ENCODE results near the gene ZDHHC7.

DNA sequence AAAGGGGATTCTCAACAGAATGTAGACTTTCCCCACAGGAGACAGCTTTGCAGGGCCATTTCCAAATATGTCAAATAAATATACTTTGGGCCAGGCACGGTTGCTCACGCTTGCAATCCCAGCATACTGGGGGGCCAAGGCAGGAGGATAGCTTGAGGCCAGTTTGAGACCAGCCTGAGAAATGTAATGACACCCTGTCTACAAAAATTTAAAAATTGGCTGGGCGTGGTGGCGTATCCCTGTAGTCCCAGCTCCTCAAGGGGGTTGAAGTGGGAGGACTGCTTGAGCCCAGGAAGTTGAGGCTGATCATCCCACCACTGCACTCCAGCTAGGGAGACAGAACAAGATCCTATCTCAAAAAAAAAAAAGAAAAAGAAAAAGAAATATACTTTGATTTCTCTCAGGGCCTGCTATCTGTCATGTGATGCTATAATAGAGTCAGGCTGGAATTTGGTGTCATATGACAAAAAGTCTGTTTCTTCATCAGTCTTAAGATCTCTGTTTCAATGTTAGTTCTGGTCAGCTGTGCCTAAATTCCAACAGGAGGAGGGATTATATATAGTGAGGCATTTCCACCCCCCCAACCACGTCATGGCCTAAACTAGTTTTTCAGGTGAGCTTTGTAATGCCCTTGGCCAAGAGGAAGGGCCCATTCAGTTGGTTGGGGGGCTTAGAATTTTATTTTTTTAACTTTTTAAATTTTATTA, 4.3 kb upstream of the ZDHHC7 start:
- TF ChIP-seq, protein P1, sequence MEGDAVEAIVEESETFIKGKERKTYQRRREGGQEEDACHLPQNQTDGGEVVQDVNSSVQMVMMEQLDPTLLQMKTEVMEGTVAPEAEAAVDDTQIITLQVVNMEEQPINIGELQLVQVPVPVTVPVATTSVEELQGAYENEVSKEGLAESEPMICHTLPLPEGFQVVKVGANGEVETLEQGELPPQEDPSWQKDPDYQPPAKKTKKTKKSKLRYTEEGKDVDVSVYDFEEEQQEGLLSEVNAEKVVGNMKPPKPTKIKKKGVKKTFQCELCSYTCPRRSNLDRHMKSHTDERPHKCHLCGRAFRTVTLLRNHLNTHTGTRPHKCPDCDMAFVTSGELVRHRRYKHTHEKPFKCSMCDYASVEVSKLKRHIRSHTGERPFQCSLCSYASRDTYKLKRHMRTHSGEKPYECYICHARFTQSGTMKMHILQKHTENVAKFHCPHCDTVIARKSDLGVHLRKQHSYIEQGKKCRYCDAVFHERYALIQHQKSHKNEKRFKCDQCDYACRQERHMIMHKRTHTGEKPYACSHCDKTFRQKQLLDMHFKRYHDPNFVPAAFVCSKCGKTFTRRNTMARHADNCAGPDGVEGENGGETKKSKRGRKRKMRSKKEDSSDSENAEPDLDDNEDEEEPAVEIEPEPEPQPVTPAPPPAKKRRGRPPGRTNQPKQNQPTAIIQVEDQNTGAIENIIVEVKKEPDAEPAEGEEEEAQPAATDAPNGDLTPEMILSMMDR (IDR thresholded peaks at IDR 0.05): no peak
- no peak for TF ChIP-seq POLR2A (IDR thresholded peaks at IDR 0.05; ENCODE audit: low read depth)
- no peak for TF ChIP-seq POLR2AphosphoS5 (IDR thresholded peaks at IDR 0.05)
- no peak for TF ChIP-seq EP300 (IDR thresholded peaks at IDR 0.05)
